ENCODE measurements around the gene TRIP12.

DNA sequence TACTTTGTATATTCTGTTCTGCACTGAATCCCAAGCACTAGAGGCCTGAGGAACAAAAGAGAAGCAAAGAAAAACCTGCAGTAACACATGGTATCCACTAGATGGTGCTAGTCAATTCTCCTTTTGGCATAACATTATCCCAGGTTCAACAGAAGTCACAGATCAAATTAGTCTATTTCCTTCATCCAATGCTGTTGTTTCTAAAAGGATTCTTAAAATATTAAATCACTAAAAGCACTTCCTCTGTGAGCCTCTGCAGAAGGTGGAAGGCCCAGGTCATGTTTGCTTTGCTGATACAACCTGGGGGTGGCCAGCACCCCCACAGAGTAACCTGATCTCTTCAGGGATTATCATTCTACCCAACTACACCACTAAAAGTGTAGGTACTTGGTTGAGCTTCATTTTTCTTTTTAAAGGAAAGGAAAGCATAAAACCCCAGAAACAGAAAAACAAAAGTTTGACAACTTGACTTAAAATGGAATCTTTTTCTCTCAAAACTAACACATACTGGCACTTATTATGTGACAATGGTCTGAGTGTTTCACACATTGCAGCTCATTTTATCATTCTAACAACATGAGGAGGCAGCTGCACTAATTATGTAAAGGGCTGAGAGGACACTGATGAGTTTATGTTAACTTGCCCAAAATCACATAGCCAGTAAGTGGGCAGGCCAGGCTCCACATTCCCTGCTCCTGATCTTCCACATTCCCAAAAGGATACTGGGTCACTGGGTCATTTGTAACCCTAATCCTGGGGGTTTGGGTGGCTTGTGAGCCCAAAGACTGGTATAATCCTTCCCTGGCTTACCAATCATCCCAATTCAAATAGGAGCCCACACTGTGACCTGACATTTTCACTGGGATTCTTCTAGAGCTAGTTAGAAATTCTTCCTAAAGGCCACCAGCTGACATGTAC, 140.7 kb downstream of the TRIP12 start:
- no peak for TF ChIP-seq POLR2AphosphoS5 (IDR thresholded peaks at IDR 0.05)
- TF ChIP-seq, protein P1, sequence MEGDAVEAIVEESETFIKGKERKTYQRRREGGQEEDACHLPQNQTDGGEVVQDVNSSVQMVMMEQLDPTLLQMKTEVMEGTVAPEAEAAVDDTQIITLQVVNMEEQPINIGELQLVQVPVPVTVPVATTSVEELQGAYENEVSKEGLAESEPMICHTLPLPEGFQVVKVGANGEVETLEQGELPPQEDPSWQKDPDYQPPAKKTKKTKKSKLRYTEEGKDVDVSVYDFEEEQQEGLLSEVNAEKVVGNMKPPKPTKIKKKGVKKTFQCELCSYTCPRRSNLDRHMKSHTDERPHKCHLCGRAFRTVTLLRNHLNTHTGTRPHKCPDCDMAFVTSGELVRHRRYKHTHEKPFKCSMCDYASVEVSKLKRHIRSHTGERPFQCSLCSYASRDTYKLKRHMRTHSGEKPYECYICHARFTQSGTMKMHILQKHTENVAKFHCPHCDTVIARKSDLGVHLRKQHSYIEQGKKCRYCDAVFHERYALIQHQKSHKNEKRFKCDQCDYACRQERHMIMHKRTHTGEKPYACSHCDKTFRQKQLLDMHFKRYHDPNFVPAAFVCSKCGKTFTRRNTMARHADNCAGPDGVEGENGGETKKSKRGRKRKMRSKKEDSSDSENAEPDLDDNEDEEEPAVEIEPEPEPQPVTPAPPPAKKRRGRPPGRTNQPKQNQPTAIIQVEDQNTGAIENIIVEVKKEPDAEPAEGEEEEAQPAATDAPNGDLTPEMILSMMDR (IDR thresholded peaks at IDR 0.05): peak; percentile 68 to 90 (median 80)
- no peak for TF ChIP-seq POLR2A (IDR thresholded peaks at IDR 0.05; ENCODE audit: low read depth)

All from esophagus muscularis mucosa (tissue), 3 donors.